Vagina (tissue), 2 donors: Measurements from ENCODE around the gene PRKAR1B.

Experiments used
- CTCF ChIP-seq, 3 experiments: fragments of 450-650 bp in 2 of 3; fragments of 200-600 bp in 1 of 3; sonication (generic) in 1 of 3; IDR thresholded peaks; one replicate each; pipeline ENCODE4 v1.5.1; 2017 to 2019; ENCODE audit warnings: antibody characterized with exemption in 3 of 3, mild to moderate bottlenecking in 2 of 3, moderate library complexity in 2 of 3
- POLR2A ChIP-seq, 2 donors: fragments of 450-650 bp; IDR thresholded peaks; one replicate each; pipeline ENCODE4 v1.6.1; 2017; ENCODE audit warnings: antibody characterized with exemption in 2 of 2, mild to moderate bottlenecking in 2 of 2, moderate library complexity in 2 of 2
- POLR2AphosphoS5 ChIP-seq, 2 donors: sonication (generic); formaldehyde crosslinking; IDR thresholded peaks; one replicate each; pipeline ENCODE4 v1.9.0; 2017; ENCODE audit warnings: antibody characterized with exemption in 2 of 2, mild to moderate bottlenecking in 2 of 2, low read depth in 1 of 2; ENCODE audit not compliant: insufficient read depth in 1 of 2

GRCh38 chr7:516216-516605 lies 210.9 kb downstream of the PRKAR1B start:
- TF ChIP-seq CTCF (IDR thresholded peaks at IDR 0.05) (no peak), POLR2AphosphoS5 (IDR thresholded peaks at IDR 0.05; ENCODE audit: insufficient read depth in 1 of 2, low read depth in 1 of 2) (no peak), POLR2A (IDR thresholded peaks at IDR 0.05) (no peak)
